ENCODE results near the gene ARHGAP24. TPM values are rescaled to one million over a fixed set of nuclear protein-coding genes. Genes with fewer than 3 reads are reported as not detected.

ARHGAP24 gene
- total RNA-seq, 1 donor from 2014 or later, result not detected

DNA sequence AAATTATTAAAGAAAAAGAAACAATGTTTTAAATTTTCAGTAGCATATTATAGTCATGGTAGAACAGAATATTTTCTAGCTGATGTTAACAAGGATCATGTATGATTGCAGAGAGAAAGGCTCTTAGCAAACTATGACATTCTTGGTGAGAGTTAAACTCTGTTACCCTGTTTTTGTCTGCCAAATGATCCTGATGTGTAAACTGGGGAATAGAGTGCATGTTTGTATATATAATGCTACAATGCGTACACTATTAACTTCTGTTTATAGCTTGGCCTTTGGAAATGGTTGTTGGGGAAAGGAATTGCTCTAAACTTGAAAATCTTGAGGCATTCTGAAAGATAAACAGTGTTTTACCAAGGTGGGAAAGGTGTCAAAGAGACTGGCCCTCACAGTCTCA is 292.7 kb downstream of the ARHGAP24 start:
- Mint-ChIP-seq H3K27ac (no peak overlapping the region), H3K9me3 (no peaks in the 10 kb centered on the region), H3K27me3 (ENCODE audit: insufficient read depth) (no peaks in the 10 kb centered on the region), H3K4me3 (no peak overlapping the region), H3K36me3 (ENCODE audit: low read depth) (no peaks in the 10 kb centered on the region), H3K4me1 (ENCODE audit: low read depth) (no peaks in the 10 kb centered on the region)
- intact Hi-C loops (cut with micrococcal nuclease), result no loop called here
- no peak for DNase-seq (ENCODE audit: low spot score)

DNA sequence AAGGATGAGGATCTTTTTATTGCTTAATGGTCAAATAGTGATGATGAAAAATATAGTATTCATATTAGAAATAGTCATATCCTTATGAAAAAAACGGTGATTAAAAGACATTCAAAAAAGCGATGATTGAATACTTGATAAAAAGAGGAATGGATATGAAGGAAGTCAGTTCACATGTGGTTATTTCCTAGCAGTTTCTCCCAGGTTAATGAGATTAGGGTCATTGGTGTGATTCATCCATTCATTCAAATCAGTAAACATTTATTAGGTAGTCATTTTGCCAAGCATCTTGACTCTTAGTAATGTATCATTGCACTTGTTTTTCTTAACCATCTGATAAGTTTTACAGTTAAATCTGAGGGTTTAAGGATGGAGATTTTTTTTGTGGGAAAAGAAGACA is 294.1 kb downstream of the ARHGAP24 start:
- no peak for DNase-seq (ENCODE audit: low spot score)
- H3K36me3 Mint-ChIP-seq (ENCODE audit: low read depth), result no peaks in the 10 kb centered on the region
- intact Hi-C loops (cut with micrococcal nuclease), result no loop called here
- no peaks in the 10 kb centered on the region for H3K9me3 Mint-ChIP-seq
- H3K4me1 Mint-ChIP-seq (ENCODE audit: low read depth), result no peaks in the 10 kb centered on the region
- no peaks in the 10 kb centered on the region for H3K27me3 Mint-ChIP-seq (ENCODE audit: insufficient read depth)
- H3K27ac Mint-ChIP-seq, result no peak overlapping the region
- no peak overlapping the region for H3K4me3 Mint-ChIP-seq

DNA sequence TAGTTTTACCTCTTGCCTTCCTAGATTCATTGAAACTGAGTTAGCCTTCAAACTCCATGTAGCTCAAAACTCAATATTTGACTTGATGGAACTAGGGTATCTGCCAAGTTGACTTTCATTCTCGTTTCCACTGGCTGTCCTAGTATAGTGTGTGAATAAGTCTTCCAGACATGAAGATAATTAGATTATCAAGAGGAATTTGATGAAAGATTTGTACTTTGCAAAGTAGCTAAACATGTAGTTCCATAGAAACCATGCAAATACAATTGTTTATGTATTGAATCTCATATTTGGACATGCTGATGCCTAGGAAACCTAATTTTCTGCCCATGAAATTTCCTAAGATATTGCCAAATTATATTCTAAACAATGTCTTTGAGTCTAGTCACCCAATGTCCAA is 297.5 kb downstream of the ARHGAP24 start:
- H3K4me3 Mint-ChIP-seq, result no peak overlapping the region
- no peak for DNase-seq (ENCODE audit: low spot score)
- H3K4me1 Mint-ChIP-seq (ENCODE audit: low read depth), result no peaks in the 10 kb centered on the region
- intact Hi-C loops (cut with micrococcal nuclease), result no loop called here
- H3K27me3 Mint-ChIP-seq (ENCODE audit: insufficient read depth), result no peaks in the 10 kb centered on the region
- no peaks in the 10 kb centered on the region for H3K9me3 Mint-ChIP-seq
- no peaks in the 10 kb centered on the region for H3K36me3 Mint-ChIP-seq (ENCODE audit: low read depth)
- H3K27ac Mint-ChIP-seq, result no peak overlapping the region

DNA sequence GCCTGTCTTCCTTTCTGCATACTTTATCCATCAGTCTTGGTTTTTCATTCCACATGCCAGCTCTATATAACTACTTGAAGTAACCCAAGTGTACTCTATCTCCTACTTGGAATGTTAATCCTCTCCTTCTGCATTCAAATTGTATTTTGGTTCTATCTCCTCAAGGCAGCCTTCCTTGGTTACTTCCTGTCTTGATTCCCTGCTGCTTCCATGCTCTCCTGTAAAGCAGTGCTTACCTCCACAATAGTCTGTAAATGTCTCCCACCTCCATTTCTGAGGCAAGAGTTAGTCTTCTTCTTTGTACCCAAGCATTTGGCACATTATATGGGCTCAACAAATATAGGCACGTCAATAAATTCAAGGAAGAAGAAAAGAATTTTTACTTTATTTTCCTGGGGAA is 298.4 kb downstream of the ARHGAP24 start:
- Mint-ChIP-seq H3K4me1 (ENCODE audit: low read depth) (no peaks in the 10 kb centered on the region), H3K36me3 (ENCODE audit: low read depth) (no peaks in the 10 kb centered on the region), H3K27ac (no peak overlapping the region), H3K27me3 (ENCODE audit: insufficient read depth) (no peaks in the 10 kb centered on the region), H3K9me3 (no peaks in the 10 kb centered on the region), H3K4me3 (no peak overlapping the region)
- DNase-seq (ENCODE audit: low spot score), result no peak
- intact Hi-C loops (cut with micrococcal nuclease), result no loop called here

DNA sequence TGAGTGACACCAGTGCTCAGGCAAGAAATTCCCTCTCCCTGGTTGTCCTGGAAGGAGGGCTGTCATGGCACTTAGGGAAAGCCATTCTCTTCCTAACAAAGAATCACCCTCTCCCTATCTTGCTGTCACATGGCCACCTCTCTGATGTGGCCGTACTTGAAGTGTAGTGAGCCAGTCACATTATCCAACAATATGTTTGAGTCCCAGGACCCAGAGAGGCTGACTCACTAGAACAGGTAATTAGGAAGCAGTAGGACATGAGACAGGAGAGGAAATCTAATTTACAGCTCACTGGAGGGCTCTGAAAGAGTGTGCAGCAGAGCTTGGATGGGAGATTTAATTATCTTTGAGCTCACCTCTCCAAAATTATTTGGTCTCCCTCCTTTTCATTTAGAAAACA is 299.1 kb downstream of the ARHGAP24 start:
- H3K27me3 Mint-ChIP-seq (ENCODE audit: insufficient read depth), result no peaks in the 10 kb centered on the region
- H3K9me3 Mint-ChIP-seq, result no peaks in the 10 kb centered on the region
- H3K36me3 Mint-ChIP-seq (ENCODE audit: low read depth), result no peaks in the 10 kb centered on the region
- no peaks in the 10 kb centered on the region for H3K4me1 Mint-ChIP-seq (ENCODE audit: low read depth)
- intact Hi-C loops (cut with micrococcal nuclease), result no loop called here
- H3K4me3 Mint-ChIP-seq, result no peak overlapping the region
- no peak for DNase-seq (ENCODE audit: low spot score)
- no peak overlapping the region for H3K27ac Mint-ChIP-seq

DNA sequence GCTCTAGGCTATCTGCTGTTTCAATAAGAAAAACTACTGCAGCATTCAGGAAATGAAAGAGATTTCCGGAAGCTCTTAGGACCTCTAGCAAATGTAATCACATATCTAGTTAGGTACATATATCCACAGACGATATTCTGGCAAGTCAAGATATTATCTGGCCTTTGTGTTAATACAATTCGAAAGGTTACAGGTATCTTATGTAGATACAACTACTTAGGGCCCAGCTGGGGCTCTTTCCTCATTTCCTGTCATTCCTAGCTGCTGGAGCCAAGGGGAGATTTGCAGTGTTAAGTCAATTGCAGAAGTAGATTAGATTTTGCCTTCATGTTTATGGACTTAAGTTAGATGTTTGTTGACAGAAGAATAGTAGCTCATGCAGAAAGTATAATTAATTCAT is 299.5 kb downstream of the ARHGAP24 start:
- Mint-ChIP-seq H3K27ac (no peak overlapping the region), H3K27me3 (ENCODE audit: insufficient read depth) (no peaks in the 10 kb centered on the region), H3K4me3 (no peak overlapping the region), H3K9me3 (no peaks in the 10 kb centered on the region), H3K4me1 (ENCODE audit: low read depth) (no peaks in the 10 kb centered on the region), H3K36me3 (ENCODE audit: low read depth) (no peaks in the 10 kb centered on the region)
- DNase-seq (ENCODE audit: low spot score), result no peak
- intact Hi-C loops (cut with micrococcal nuclease), result no loop called here

DNA sequence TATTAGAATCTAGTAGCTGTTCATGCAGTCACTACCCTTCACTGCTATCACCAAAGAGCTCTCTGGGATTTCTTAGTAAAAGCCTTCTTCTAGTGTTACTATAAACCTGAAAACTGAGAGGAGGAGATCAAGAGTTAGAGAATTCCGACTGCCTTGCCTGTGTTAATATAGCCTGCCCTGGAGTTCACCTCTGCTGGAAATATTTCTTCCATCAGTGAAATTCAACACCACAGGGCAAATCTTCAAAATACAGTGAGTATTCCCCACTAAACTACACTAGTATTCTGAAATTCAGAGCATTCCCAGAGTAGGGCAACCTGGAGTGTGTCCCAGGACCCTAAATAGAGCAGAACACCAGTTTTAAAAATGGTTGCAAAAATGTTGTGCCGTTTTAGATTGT is 301.1 kb downstream of the ARHGAP24 start:
- Mint-ChIP-seq H3K27me3 (ENCODE audit: insufficient read depth) (no peaks in the 10 kb centered on the region), H3K36me3 (ENCODE audit: low read depth) (no peaks in the 10 kb centered on the region), H3K4me1 (ENCODE audit: low read depth) (no peaks in the 10 kb centered on the region), H3K27ac (no peak overlapping the region), H3K9me3 (no peaks in the 10 kb centered on the region), H3K4me3 (no peak overlapping the region)
- intact Hi-C loops (cut with micrococcal nuclease), result no loop called here
- DNase-seq (ENCODE audit: low spot score), result no peak

DNA sequence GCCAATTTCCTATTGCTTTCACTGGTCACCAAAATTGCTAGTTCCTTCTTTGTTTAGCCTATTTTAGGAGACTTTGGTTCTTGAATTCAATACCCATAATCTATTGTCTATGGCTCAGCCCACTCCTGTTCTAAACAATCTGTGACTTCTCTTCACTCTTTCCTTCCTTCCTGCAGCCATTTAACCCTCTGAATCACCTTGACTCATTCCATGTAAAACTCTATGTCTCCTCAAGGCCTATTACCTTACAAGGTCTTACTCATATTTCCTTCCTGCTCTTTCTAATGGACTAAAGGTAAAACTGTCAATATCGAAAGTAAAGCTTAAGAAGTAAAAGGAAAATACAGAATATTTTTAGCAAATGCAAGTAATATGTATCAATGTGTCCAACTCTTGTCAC is 301.6 kb downstream of the ARHGAP24 start:
- no peak for DNase-seq (ENCODE audit: low spot score)
- intact Hi-C loops (cut with micrococcal nuclease), result no loop called here
- no peaks in the 10 kb centered on the region for H3K27me3 Mint-ChIP-seq (ENCODE audit: insufficient read depth)
- no peak overlapping the region for H3K4me3 Mint-ChIP-seq
- H3K9me3 Mint-ChIP-seq, result no peaks in the 10 kb centered on the region
- no peaks in the 10 kb centered on the region for H3K4me1 Mint-ChIP-seq (ENCODE audit: low read depth)
- H3K27ac Mint-ChIP-seq, result no peak overlapping the region
- H3K36me3 Mint-ChIP-seq (ENCODE audit: low read depth), result no peaks in the 10 kb centered on the region

DNA sequence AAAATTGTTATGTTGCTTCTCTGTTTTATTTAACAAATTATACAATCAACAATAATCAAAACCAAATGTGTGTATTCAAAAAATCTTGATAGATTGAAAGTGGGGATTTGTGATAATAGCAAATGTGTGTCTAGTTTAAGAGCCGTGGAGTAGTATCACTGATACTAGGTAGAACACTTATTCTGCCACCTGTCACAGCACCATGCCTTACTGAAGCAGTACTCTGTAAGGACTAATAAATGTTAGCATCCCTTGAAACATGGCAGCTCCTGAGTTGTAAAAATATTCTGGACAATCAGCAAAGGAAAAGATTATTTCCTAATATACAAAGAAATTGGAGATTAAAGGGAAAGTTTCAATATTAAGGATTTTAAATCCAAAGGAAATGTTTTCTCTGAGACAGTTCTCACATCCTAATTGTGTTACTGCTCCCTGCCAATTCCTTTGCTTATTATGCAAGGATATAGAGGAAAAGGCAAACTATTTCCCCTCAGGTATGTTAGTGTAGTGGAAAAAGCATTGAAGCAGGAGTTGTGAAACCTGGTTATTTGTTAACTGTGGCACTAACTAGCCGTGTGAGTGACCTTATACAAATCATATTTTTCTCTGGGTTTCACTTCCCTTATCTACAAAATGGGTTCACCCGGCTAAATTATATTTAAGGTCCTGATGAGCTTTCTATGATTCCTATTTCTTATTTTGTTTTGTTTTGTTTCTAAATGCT is 303.1 kb downstream of the ARHGAP24 start:
- Mint-ChIP-seq H3K27me3 (ENCODE audit: insufficient read depth) (no peaks in the 10 kb centered on the region), H3K4me3 (no peak overlapping the region), H3K27ac (no peak overlapping the region)

DNA sequence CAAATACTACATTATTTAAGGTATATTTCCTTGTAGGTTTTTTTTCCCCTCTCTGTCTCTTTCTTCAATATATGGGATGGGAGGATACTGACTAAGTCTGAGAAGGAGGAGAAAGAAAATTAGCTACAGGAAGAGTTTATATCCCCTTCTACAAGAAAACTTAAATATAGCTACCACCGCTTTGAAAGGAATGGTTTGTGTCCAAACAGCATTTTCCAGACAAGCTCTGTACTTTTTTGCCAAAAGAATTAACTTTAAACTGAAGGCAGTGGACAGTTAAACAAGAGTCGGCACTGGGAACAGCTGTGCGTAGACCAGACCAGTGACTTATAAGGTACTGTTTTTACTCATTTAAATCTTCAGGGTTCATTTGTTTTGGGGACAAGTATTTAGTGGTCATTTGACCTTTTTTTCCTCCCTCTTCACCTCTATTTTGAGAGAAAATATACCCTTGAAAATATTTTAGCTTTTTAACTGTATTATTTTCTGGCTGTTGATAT is 303.7 kb downstream of the ARHGAP24 start:
- H3K9me3 Mint-ChIP-seq, result no peaks in the 10 kb centered on the region
- H3K36me3 Mint-ChIP-seq (ENCODE audit: low read depth), result no peaks in the 10 kb centered on the region
- intact Hi-C loops (cut with micrococcal nuclease), result no loop called here

More for the DNA sequence above, 303.1 kb downstream of the ARHGAP24 start:
- intact Hi-C loops (cut with micrococcal nuclease), result no loop called here
- H3K9me3 Mint-ChIP-seq, result no peaks in the 10 kb centered on the region
- DNase-seq (ENCODE audit: low spot score), result no peak
- H3K36me3 Mint-ChIP-seq (ENCODE audit: low read depth), result no peaks in the 10 kb centered on the region
- no peaks in the 10 kb centered on the region for H3K4me1 Mint-ChIP-seq (ENCODE audit: low read depth)

DNA sequence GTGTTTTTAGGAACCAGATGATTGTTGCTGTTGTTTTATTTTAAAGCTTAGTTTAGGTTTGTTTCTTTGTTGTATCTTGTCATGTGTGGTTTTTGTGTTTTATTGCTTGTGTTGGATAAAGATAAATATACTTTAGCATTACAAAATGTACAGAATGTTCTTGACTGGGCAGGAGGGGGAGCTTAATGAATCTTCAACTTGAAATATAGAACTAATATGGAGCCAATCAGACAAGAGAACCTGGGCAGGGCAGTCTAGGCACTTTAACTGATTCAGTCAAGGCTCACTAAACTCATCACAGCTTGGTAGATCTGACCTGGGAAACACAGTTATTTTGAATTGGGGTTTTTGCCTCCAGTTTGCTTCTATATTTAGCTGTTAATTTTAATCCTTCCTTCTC is 304.2 kb downstream of the ARHGAP24 start:
- intact Hi-C loops (cut with micrococcal nuclease), result no loop called here
- Mint-ChIP-seq H3K27ac (no peak overlapping the region), H3K4me1 (ENCODE audit: low read depth) (no peaks in the 10 kb centered on the region), H3K27me3 (ENCODE audit: insufficient read depth) (no peaks in the 10 kb centered on the region), H3K36me3 (ENCODE audit: low read depth) (no peaks in the 10 kb centered on the region), H3K9me3 (no peaks in the 10 kb centered on the region), H3K4me3 (no peak overlapping the region)
- no peak for DNase-seq (ENCODE audit: low spot score)

More for the DNA sequence above, 303.7 kb downstream of the ARHGAP24 start:
- no peaks in the 10 kb centered on the region for H3K27me3 Mint-ChIP-seq (ENCODE audit: insufficient read depth)
- no peak for DNase-seq (ENCODE audit: low spot score)
- no peak overlapping the region for H3K4me3 Mint-ChIP-seq
- H3K27ac Mint-ChIP-seq, result no peak overlapping the region
- H3K4me1 Mint-ChIP-seq (ENCODE audit: low read depth), result no peaks in the 10 kb centered on the region

DNA sequence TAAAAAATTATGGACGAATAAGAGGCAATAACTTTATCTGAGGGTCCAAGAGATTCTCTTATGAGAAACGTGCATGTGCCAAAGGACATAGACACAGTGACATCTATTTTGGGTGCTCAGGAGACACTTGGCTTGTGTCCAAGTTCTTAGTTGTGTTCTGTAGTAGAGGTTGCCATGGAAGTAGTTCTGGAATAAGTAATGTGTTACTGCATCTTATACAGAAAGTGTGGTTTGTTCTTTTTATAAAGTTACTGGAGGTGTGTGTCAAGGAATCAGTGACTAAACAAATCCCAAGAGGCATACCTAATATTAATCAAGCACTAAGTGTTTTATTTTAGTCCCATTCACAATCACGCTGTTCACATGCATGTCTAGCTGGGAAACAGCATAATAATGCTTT is 305.7 kb downstream of the ARHGAP24 start:
- Mint-ChIP-seq H3K27me3 (ENCODE audit: insufficient read depth) (no peaks in the 10 kb centered on the region), H3K27ac (no peak overlapping the region), H3K9me3 (no peaks in the 10 kb centered on the region), H3K4me1 (ENCODE audit: low read depth) (no peaks in the 10 kb centered on the region), H3K4me3 (no peak overlapping the region), H3K36me3 (ENCODE audit: low read depth) (no peaks in the 10 kb centered on the region)
- intact Hi-C loops (cut with micrococcal nuclease), result no loop called here
- DNase-seq (ENCODE audit: low spot score), result no peak

DNA sequence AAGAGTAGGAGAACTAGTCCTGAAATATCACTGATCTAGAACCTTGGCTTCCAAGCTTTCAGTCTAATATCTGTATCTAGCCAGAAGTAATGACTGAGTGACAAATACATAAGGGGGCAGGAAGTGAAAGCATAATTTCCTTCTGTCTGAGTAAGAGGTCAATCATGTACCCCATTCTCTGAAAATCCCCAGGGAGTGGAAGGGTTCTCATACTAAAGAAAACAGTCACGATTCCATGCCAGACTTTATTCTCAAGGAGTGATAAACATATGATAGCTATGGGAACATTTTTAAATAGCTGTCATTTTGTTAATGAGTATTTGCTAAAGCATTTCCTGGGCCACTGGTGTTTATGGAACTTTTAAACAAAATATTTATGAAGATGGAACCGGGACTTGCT is 308.5 kb downstream of the ARHGAP24 start:
- H3K36me3 Mint-ChIP-seq (ENCODE audit: low read depth), result no peaks in the 10 kb centered on the region
- H3K27ac Mint-ChIP-seq, result no peak overlapping the region
- H3K9me3 Mint-ChIP-seq, result no peaks in the 10 kb centered on the region
- DNase-seq (ENCODE audit: low spot score), result no peak
- H3K4me1 Mint-ChIP-seq (ENCODE audit: low read depth), result no peaks in the 10 kb centered on the region
- H3K27me3 Mint-ChIP-seq (ENCODE audit: insufficient read depth), result no peaks in the 10 kb centered on the region
- H3K4me3 Mint-ChIP-seq, result no peak overlapping the region
- intact Hi-C loops (cut with micrococcal nuclease), result no loop called here

DNA sequence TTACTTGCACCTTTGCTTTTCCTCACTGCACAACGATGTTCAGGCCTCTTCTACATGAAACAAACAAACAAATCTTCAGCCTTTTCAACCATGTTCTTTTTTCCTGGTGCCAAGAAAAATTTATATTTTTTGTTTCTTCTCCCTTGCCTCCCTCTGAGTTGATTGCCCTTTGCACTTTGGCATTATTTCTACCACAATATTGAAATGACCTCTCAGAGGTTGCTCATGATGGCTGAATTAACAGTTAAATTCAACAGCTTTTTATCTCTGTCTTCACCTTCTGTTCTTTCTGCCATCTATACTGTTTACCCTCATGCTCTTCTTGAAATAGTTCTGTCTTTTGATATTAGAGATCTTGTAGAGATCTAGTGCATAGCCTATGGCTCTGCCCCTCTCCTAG is 308.9 kb downstream of the ARHGAP24 start:
- Mint-ChIP-seq H3K27ac (no peak overlapping the region), H3K36me3 (ENCODE audit: low read depth) (no peaks in the 10 kb centered on the region), H3K9me3 (no peaks in the 10 kb centered on the region), H3K4me3 (no peak overlapping the region), H3K27me3 (ENCODE audit: insufficient read depth) (peaks cover under 1% of the 10 kb centered on the region), H3K4me1 (ENCODE audit: low read depth) (no peaks in the 10 kb centered on the region)
- intact Hi-C loops (cut with micrococcal nuclease), result no loop called here
- no peak for DNase-seq (ENCODE audit: low spot score)
